Measurements from ENCODE around the gene KCTD7.
"Not testable (repeated sequence)": the region's sequence is repeated elsewhere in the genome, so short reads cannot be mapped to it uniquely, and the experiment has no call there.

Gene KCTD7

GRCh38 chr7:66654275-66655112, 25.8 kb downstream of the KCTD7 start:
- peak; percentile 97 for DNase-seq (ENCODE audit: low read depth)

- not testable (repeated sequence) for DNase-seq (ENCODE audit: low read depth)
Measured at GRCh38 chr7:66655113-66655806, 26.6 kb downstream of the KCTD7 start.

- not testable (repeated sequence) for DNase-seq (ENCODE audit: low read depth)
Measured at GRCh38 chr7:66655826-66656485, 27.3 kb downstream of the KCTD7 start.

GRCh38 chr7:66657798-66658197, 29.1 kb downstream of the KCTD7 start:
- no peak for DNase-seq (ENCODE audit: low read depth)

GRCh38 chr7:66662646-66663264, 34.1 kb downstream of the KCTD7 start:
- no peak for DNase-seq (ENCODE audit: low read depth)

- no peak for DNase-seq (ENCODE audit: low read depth)
Measured at GRCh38 chr7:66664590-66665293, 36.1 kb downstream of the KCTD7 start.

- DNase-seq (ENCODE audit: low read depth): no peak
Measured at GRCh38 chr7:66666313-66666952, 37.8 kb downstream of the KCTD7 start.

- no peak for DNase-seq (ENCODE audit: low read depth)
Measured at GRCh38 chr7:66667023-66667728, 38.5 kb downstream of the KCTD7 start.

GRCh38 chr7:66668112-66668511, 39.4 kb downstream of the KCTD7 start:
- DNase-seq (ENCODE audit: low read depth): no peak

GRCh38 chr7:66668677-66669076, 40.0 kb downstream of the KCTD7 start:
- DNase-seq (ENCODE audit: low read depth): no peak

- no peak for DNase-seq (ENCODE audit: low read depth)
Measured at GRCh38 chr7:66669088-66669487, 40.4 kb downstream of the KCTD7 start.

- DNase-seq (ENCODE audit: low read depth): no peak
Measured at GRCh38 chr7:66669496-66669895, 40.8 kb downstream of the KCTD7 start.

GRCh38 chr7:66671034-66671433, 42.4 kb downstream of the KCTD7 start:
- DNase-seq (ENCODE audit: low read depth): no peak

- DNase-seq (ENCODE audit: low read depth): not testable (repeated sequence)
Measured at GRCh38 chr7:66671486-66671885, 42.8 kb downstream of the KCTD7 start.

GRCh38 chr7:66672432-66673123, 43.9 kb downstream of the KCTD7 start:
- not testable (repeated sequence) for DNase-seq (ENCODE audit: low read depth)

- not testable (repeated sequence) for DNase-seq (ENCODE audit: low read depth)
Measured at GRCh38 chr7:66673124-66673640, 44.5 kb downstream of the KCTD7 start.

GRCh38 chr7:66679633-66680244, 51.1 kb downstream of the KCTD7 start:
- DNase-seq (ENCODE audit: low read depth): no peak

- DNase-seq (ENCODE audit: low read depth): peak; percentile 96
Measured at GRCh38 chr7:66681491-66682349, 53.0 kb downstream of the KCTD7 start.
